ENCODE data around the gene TMEM175.

The TMEM175 gene

DNA sequence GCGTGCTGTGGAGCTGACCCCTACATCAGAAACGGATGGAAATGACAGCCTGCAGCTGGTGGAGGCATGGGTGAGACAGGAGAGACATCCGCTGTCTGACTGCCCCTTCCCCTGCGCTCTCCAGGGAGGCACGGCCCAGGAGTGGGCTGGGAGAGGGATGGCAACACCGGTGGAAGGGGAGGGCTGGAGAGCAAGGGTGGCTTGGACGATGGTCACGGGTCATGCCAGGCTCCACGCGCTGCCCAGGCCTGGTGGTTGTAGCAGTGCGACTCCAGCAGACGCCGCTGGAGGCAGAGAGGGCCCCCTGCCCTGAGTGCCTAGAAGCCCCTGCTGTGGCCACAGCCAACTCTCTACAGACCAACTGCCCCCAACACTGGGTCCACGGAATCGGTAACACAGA, 48.0 kb upstream of the TMEM175 start:
- no peak for DNase-seq (ENCODE audit: low read depth in 1 of 2, low spot score in 1 of 2)
- no peak overlapping the region for H3K4me3 ChIP-seq (replicated peaks; ENCODE audit: insufficient read depth, low read length)
- no peak for TF ChIP-seq POLR2AphosphoS5 (IDR thresholded peaks at IDR 0.05; ENCODE audit: low read depth)
- no peak for TF ChIP-seq CTCF (IDR thresholded peaks at IDR 0.05; ENCODE audit: insufficient read depth, low read length)
- TF ChIP-seq SPI1 (IDR thresholded peaks at IDR 0.05; ENCODE audit: borderline replicate concordance, low read depth), result no peak
- TF ChIP-seq GABPA (IDR thresholded peaks at IDR 0.05; ENCODE audit: low read depth), result no peak
- TF ChIP-seq, protein P1, sequence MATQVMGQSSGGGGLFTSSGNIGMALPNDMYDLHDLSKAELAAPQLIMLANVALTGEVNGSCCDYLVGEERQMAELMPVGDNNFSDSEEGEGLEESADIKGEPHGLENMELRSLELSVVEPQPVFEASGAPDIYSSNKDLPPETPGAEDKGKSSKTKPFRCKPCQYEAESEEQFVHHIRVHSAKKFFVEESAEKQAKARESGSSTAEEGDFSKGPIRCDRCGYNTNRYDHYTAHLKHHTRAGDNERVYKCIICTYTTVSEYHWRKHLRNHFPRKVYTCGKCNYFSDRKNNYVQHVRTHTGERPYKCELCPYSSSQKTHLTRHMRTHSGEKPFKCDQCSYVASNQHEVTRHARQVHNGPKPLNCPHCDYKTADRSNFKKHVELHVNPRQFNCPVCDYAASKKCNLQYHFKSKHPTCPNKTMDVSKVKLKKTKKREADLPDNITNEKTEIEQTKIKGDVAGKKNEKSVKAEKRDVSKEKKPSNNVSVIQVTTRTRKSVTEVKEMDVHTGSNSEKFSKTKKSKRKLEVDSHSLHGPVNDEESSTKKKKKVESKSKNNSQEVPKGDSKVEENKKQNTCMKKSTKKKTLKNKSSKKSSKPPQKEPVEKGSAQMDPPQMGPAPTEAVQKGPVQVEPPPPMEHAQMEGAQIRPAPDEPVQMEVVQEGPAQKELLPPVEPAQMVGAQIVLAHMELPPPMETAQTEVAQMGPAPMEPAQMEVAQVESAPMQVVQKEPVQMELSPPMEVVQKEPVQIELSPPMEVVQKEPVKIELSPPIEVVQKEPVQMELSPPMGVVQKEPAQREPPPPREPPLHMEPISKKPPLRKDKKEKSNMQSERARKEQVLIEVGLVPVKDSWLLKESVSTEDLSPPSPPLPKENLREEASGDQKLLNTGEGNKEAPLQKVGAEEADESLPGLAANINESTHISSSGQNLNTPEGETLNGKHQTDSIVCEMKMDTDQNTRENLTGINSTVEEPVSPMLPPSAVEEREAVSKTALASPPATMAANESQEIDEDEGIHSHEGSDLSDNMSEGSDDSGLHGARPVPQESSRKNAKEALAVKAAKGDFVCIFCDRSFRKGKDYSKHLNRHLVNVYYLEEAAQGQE (IDR thresholded peaks at IDR 0.05; ENCODE audit: insufficient replicate concordance, low read depth), result no peak
- no peak overlapping the region for H3K27ac ChIP-seq (replicated peaks)
- no peaks in the 10 kb centered on the region for H3K27me3 ChIP-seq (ENCODE audit: insufficient read depth, poor library complexity, severe bottlenecking)

- no peak overlapping the region for H3K27ac ChIP-seq (replicated peaks)
- TF ChIP-seq SPI1 (IDR thresholded peaks at IDR 0.05; ENCODE audit: borderline replicate concordance, low read depth), result no peak
- TF ChIP-seq POLR2AphosphoS5 (IDR thresholded peaks at IDR 0.05; ENCODE audit: low read depth), result no peak
- TF ChIP-seq, protein P1 (IDR thresholded peaks at IDR 0.05; ENCODE audit: insufficient replicate concordance, low read depth), result no peak
- TF ChIP-seq GABPA (IDR thresholded peaks at IDR 0.05; ENCODE audit: low read depth), result no peak
- no peak for TF ChIP-seq CTCF (IDR thresholded peaks at IDR 0.05; ENCODE audit: insufficient read depth, low read length)
- no peaks in the 10 kb centered on the region for H3K27me3 ChIP-seq (ENCODE audit: insufficient read depth, poor library complexity, severe bottlenecking)
- no peak overlapping the region for H3K4me3 ChIP-seq (replicated peaks; ENCODE audit: insufficient read depth, low read length)
- no peak for DNase-seq (ENCODE audit: low read depth in 1 of 2, low spot score in 1 of 2)
Measured at GRCh38 chr4:884896-885295, 47.4 kb upstream of the TMEM175 start.

GRCh38 chr4:885353-885752, 46.9 kb upstream of the TMEM175 start:
- TF ChIP-seq, protein P1 (IDR thresholded peaks at IDR 0.05; ENCODE audit: insufficient replicate concordance, low read depth), result no peak
- no peak overlapping the region for H3K4me3 ChIP-seq (replicated peaks; ENCODE audit: insufficient read depth, low read length)
- H3K27me3 ChIP-seq (ENCODE audit: insufficient read depth, poor library complexity, severe bottlenecking), result no peaks in the 10 kb centered on the region
- DNase-seq (ENCODE audit: low read depth in 1 of 2, low spot score in 1 of 2), result no peak
- H3K27ac ChIP-seq (replicated peaks), result no peak overlapping the region

DNA sequence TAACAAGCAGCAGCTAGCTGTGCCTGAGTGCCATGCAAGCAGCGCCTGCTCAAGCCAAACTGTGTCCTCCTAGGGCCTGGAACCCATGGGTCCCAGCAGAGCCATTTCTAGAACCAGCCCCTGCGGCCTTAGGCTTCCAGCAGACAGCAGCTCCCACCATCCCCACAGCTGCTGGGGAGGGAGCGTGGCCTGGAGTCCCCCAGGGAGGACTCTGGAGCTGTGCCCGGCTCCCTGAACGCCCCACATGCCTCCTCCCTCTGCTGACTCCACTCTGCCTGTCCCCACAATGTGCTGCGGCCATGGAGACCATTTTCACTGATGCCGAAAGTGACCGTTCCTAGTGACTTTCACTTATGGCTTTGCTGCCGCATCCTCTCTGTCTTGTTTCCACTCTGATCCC, 46.0 kb upstream of the TMEM175 start:
- TF ChIP-seq CTCF (IDR thresholded peaks at IDR 0.05; ENCODE audit: insufficient read depth, low read length) (no peak), SPI1 (IDR thresholded peaks at IDR 0.05; ENCODE audit: borderline replicate concordance, low read depth) (no peak), POLR2AphosphoS5 (IDR thresholded peaks at IDR 0.05; ENCODE audit: low read depth) (no peak), GABPA (IDR thresholded peaks at IDR 0.05; ENCODE audit: low read depth) (no peak)
- TF ChIP-seq, protein P1 (IDR thresholded peaks at IDR 0.05; ENCODE audit: insufficient replicate concordance, low read depth), result no peak
- Histone ChIP-seq H3K27me3 (ENCODE audit: insufficient read depth, poor library complexity, severe bottlenecking) (no peaks in the 10 kb centered on the region), H3K27ac (replicated peaks) (no peak overlapping the region), H3K4me3 (replicated peaks; ENCODE audit: insufficient read depth, low read length) (no peak overlapping the region)
- DNase-seq (ENCODE audit: low read depth in 1 of 2, low spot score in 1 of 2), result no peak

Measured in HL-60 (cell line).